ENCODE data around the gene MAN2A1. TPM values are rescaled to one million over a fixed set of nuclear protein-coding genes. Genes with fewer than 3 reads are reported as not detected.

The MAN2A1 gene
- total RNA-seq: 48.0 and 70.5 TPM in 2 replicates
- 36.6 and 51.6 TPM in 2 replicates for polyA plus RNA-seq
- 26.3 and 38.4 TPM in 2 replicates for polyA plus RNA-seq (2012)
- polyA minus RNA-seq (ENCODE audit: low replicate concordance): 8.6 and 8.9 TPM in 2 replicates

GRCh38 chr5:109689740-109690241, at the start of gene MAN2A1:
MAN2A1 (plus strand) TSS chr5:109689927; CDS start chr5:109690418, 491 bp downstream.
- no peaks in the 10 kb centered on the region for H3K9me3 ChIP-seq (ENCODE audit: control insufficient read depth, insufficient read depth, low read depth, low read length)
- peaks cover 8% of the 10 kb centered on the region for H3K4me1 ChIP-seq (ENCODE audit: control insufficient read depth, extremely low read depth, insufficient read depth, low read length)
- H3K27me3 ChIP-seq (ENCODE audit: control insufficient read depth, insufficient read depth, low read length): no peaks in the 10 kb centered on the region
- peak within 1 kb of the TSS; percentile 91 for H3K27ac ChIP-seq (ENCODE audit: insufficient read depth, low read length)
- H3K4me3 ChIP-seq (replicated peaks in 1 of 4; ENCODE audit: control extremely low read depth in 1 of 4, insufficient read depth in 1 of 4, low read depth in 3 of 4, low read length in 4 of 4): peak within 1 kb of the TSS; percentile 71 to 88 (median 80)
- TF ChIP-seq CTCF (conservative IDR thresholded peaks at IDR 0.05 in 1 of 2, IDR thresholded peaks at IDR 0.05 in 1 of 2; ENCODE audit: low read depth in 1 of 2, low read length in 2 of 2) (no peak), EZH2 (IDR thresholded peaks at IDR 0.05; ENCODE audit: low read length, missing control alignments) (no peak)
- no peaks in the 10 kb centered on the region for H3K36me3 ChIP-seq (ENCODE audit: control insufficient read depth, insufficient read depth, low read length)
- H3K79me2 ChIP-seq (ENCODE audit: control insufficient read depth, insufficient read depth, low read length): peaks cover 31% of the 10 kb centered on the region
- peak within 1 kb of the TSS; percentile 84 for H3K4me2 ChIP-seq (ENCODE audit: extremely low read depth, insufficient read depth, low read length)
- H4K20me1 ChIP-seq (ENCODE audit: control insufficient read depth, extremely low read depth, insufficient read depth, low read length): no peaks in the 10 kb centered on the region
- H3K9ac ChIP-seq (ENCODE audit: insufficient read depth, low read length): peak within 1 kb of the TSS; percentile 78
- H2AFZ ChIP-seq (ENCODE audit: low read length): peak within 1 kb of the TSS; percentile 99
- DNase-seq (ENCODE audit: low read depth in 2 of 2): peak; percentile 64 to 68

- no peak for TF ChIP-seq EZH2 (IDR thresholded peaks at IDR 0.05; ENCODE audit: low read length, missing control alignments)
- no peak for TF ChIP-seq CTCF (conservative IDR thresholded peaks at IDR 0.05 in 1 of 2, IDR thresholded peaks at IDR 0.05 in 1 of 2; ENCODE audit: low read depth in 1 of 2, low read length in 2 of 2)
- no peak overlapping the region for H3K4me2 ChIP-seq (ENCODE audit: extremely low read depth, insufficient read depth, low read length)
- no peak overlapping the region for H3K4me3 ChIP-seq (replicated peaks in 1 of 4; ENCODE audit: control extremely low read depth in 1 of 4, insufficient read depth in 1 of 4, low read depth in 3 of 4, low read length in 4 of 4)
- H3K9ac ChIP-seq (ENCODE audit: insufficient read depth, low read length): no peak overlapping the region
- no peaks in the 10 kb centered on the region for H4K20me1 ChIP-seq (ENCODE audit: control insufficient read depth, extremely low read depth, insufficient read depth, low read length)
- no peaks in the 10 kb centered on the region for H3K9me3 ChIP-seq (ENCODE audit: control insufficient read depth, insufficient read depth, low read depth, low read length)
- no peak for DNase-seq (ENCODE audit: low read depth in 2 of 2)
- no peaks in the 10 kb centered on the region for H3K79me2 ChIP-seq (ENCODE audit: control insufficient read depth, insufficient read depth, low read length)
- no peak overlapping the region for H2AFZ ChIP-seq (ENCODE audit: low read length)
- no peaks in the 10 kb centered on the region for H3K36me3 ChIP-seq (ENCODE audit: control insufficient read depth, insufficient read depth, low read length)
- no peak overlapping the region for H3K27ac ChIP-seq (ENCODE audit: insufficient read depth, low read length)
- H3K4me1 ChIP-seq (ENCODE audit: control insufficient read depth, extremely low read depth, insufficient read depth, low read length): no peaks in the 10 kb centered on the region
- no peaks in the 10 kb centered on the region for H3K27me3 ChIP-seq (ENCODE audit: control insufficient read depth, insufficient read depth, low read length)
Measured at GRCh38 chr5:109640976-109641375, 48.8 kb upstream of the MAN2A1 start.

GRCh38 chr5:109643791-109644350, 45.9 kb upstream of the MAN2A1 start:
- no peaks in the 10 kb centered on the region for H3K36me3 ChIP-seq (ENCODE audit: control insufficient read depth, insufficient read depth, low read length)
- DNase-seq (ENCODE audit: low read depth in 2 of 2): no peak
- H3K79me2 ChIP-seq (ENCODE audit: control insufficient read depth, insufficient read depth, low read length): no peaks in the 10 kb centered on the region
- no peak for TF ChIP-seq CTCF (conservative IDR thresholded peaks at IDR 0.05 in 1 of 2, IDR thresholded peaks at IDR 0.05 in 1 of 2; ENCODE audit: low read depth in 1 of 2, low read length in 2 of 2)
- TF ChIP-seq EZH2 (IDR thresholded peaks at IDR 0.05; ENCODE audit: low read length, missing control alignments): no peak
- H3K9ac ChIP-seq (ENCODE audit: insufficient read depth, low read length): no peak overlapping the region
- no peak overlapping the region for H3K27ac ChIP-seq (ENCODE audit: insufficient read depth, low read length)
- no peak overlapping the region for H3K4me2 ChIP-seq (ENCODE audit: extremely low read depth, insufficient read depth, low read length)
- no peaks in the 10 kb centered on the region for H4K20me1 ChIP-seq (ENCODE audit: control insufficient read depth, extremely low read depth, insufficient read depth, low read length)
- H3K9me3 ChIP-seq (ENCODE audit: control insufficient read depth, insufficient read depth, low read depth, low read length): no peaks in the 10 kb centered on the region
- H3K4me1 ChIP-seq (ENCODE audit: control insufficient read depth, extremely low read depth, insufficient read depth, low read length): no peaks in the 10 kb centered on the region
- no peaks in the 10 kb centered on the region for H3K27me3 ChIP-seq (ENCODE audit: control insufficient read depth, insufficient read depth, low read length)
- no peak overlapping the region for H3K4me3 ChIP-seq (replicated peaks in 1 of 4; ENCODE audit: control extremely low read depth in 1 of 4, insufficient read depth in 1 of 4, low read depth in 3 of 4, low read length in 4 of 4)
- no peak overlapping the region for H2AFZ ChIP-seq (ENCODE audit: low read length)

Data from fibroblast of lung (primary cell).